IPS-20b (cell line): ENCODE results near the gene MRPS2.

Experiments used
- H3K27ac ChIP-seq: one replicate; pipeline ENCODE4 v1.5.1; 2013; ENCODE audit warnings: low read length
- H3K27me3 ChIP-seq: 2 replicates; pipeline ENCODE4 v1.6.1; 2013; ENCODE audit warnings: mild to moderate bottlenecking, low read length, inconsistent platforms; ENCODE audit not compliant: insufficient read depth
- H3K36me3 ChIP-seq: 2 replicates; pipeline ENCODE4 v1.6.1; 2013; ENCODE audit warnings: low read depth, mild to moderate bottlenecking, inconsistent platforms, low read length, moderate library complexity; ENCODE audit not compliant: insufficient read depth
- H3K4me1 ChIP-seq: 2 replicates; pipeline ENCODE4 v1.6.1; 2013; ENCODE audit warnings: mild to moderate bottlenecking, control low read depth, inconsistent platforms, low read length, moderate library complexity; ENCODE audit not compliant: insufficient read depth
- H3K4me3 ChIP-seq: 2 replicates; pipeline ENCODE4 v1.5.1; 2013; ENCODE audit warnings: mild to moderate bottlenecking, low read length, inconsistent platforms
- H3K9ac ChIP-seq: 2 replicates; pipeline ENCODE4 v1.6.1; 2013; ENCODE audit warnings: low read depth, mild to moderate bottlenecking, inconsistent platforms, low read length, moderate library complexity
- H3K9me3 ChIP-seq: 2 replicates; pipeline ENCODE4 v1.6.1; 2013; ENCODE audit warnings: mild to moderate bottlenecking, low read depth, low read length, inconsistent platforms; ENCODE audit not compliant: insufficient read depth

The MRPS2 gene

DNA sequence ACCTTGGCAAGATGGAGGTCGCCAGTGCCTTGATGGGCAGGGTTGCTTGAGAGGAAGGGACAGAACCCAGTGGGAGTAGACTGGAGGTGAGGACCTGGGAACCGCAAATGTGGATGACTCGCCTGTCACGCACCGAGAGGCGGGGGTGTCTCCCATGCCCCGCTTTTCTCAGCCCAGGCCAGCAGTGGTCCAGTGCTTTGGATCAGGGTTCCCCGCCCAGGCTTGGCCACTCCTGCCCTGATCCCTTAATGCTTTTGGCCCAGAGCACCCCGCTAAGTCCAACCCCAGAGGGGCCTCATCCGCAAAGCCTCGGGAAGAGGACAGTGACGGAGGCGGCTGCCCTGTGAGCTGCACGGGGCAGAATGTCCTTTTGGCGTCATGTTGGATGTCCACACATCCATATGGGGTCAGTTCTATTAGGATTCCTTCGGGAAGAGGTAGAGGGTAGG is 2.4 kb downstream of the MRPS2 start:
- Histone ChIP-seq H3K27me3 (peaks cover 6% of the 10 kb centered on the region; the same call in 1 of the 2 replicates), H3K4me1 (peaks cover 8% of the 10 kb centered on the region; the same call in 1 of the 2 replicates), H3K4me3 (no peak overlapping the region), H3K27ac (no peak overlapping the region), H3K36me3 (peaks cover 40% of the 10 kb centered on the region), H3K9me3 (no peaks in the 10 kb centered on the region), H3K9ac (no peak overlapping the region)

DNA sequence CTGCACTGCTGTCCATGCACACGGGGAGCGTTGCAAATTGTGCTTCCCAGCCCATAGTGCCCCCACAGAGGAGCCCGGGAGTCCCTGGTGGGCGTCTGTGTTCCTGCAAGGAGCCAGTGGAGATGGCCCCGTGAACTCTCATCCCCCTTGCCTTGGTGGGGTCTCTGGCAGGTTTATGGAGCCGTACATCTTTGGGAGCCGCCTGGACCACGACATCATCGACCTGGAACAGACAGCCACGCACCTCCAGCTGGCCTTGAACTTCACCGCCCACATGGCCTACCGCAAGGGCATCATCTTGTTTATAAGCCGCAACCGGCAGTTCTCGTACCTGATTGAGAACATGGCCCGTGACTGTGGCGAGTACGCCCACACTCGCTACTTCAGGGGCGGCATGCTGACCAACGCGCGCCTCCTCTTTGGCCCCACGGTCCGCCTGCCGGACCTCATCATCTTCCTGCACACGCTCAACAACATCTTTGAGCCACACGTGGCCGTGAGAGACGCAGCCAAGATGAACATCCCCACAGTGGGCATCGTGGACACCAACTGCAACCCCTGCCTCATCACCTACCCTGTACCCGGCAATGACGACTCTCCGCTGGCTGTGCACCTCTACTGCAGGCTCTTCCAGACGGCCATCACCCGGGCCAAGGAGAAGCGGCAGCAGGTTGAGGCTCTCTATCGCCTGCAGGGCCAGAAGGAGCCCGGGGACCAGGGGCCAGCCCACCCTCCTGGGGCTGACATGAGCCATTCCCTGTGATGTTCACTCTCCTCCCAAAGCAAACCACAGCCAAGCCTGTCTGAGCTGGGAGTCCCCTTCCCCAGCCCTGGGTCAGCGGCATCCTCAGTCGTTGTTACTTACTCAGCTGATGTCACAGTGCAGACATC is 3.1 kb downstream of the MRPS2 start:
- H3K27ac ChIP-seq: no peak overlapping the region
- H3K27me3 ChIP-seq: peaks cover 6% of the 10 kb centered on the region; the same call in 1 of the 2 replicates
- H3K4me3 ChIP-seq: no peak overlapping the region
- H3K4me1 ChIP-seq: peaks cover 8% of the 10 kb centered on the region; the same call in 1 of the 2 replicates
- no peaks in the 10 kb centered on the region for H3K9me3 ChIP-seq
- no peak overlapping the region for H3K9ac ChIP-seq
- H3K36me3 ChIP-seq: peaks cover 40% of the 10 kb centered on the region

DNA sequence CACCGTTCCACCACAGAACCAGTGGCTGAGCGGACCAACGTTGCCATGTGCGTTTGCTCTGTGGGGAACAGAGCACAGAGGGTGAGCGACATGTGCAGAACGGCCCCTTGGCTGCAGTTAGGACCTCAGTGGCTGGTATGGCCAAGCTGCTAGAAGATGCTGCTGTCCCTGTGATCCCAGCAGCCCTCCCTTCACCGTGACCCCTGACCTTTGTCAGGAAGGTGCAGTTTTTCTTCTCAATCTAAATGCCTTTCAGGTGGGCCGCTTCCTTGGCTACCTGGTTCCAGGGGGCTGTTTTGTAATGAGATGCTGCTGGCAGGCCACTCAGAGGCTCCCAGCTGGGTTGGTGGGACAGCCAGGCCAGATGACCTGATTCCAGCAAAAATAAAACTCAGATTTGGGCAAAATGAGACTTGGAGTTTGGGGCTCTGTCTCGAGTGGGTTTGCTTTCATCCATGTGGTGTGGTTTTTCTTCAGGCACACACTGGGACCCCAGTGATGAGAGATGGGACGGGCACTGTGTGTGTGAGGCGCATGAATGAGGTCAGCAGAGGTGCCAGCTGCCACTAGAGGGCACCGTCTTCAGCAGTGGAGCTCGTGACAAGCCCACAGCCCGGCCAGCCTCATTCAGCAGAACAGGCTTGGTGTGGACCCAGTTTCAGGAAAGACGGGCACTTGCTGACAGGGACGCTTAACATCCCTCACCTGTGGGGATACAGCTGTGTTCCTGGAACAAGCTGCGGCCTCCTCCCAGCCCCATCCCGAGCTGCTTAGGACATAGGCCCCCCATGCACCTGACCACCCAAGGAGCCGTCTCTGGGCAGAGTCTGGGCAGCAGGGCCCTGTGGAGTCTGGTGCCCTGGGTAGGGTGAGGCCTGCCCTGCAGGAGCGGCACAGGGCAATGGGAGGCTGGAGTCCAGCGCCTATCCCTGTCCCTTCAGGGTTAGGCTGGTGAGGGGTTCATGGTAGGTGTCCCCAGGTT is 4.1 kb downstream of the MRPS2 start:
- no peak overlapping the region for H3K4me3 ChIP-seq
- no peaks in the 10 kb centered on the region for H3K9me3 ChIP-seq
- no peak overlapping the region for H3K27ac ChIP-seq
- no peaks in the 10 kb centered on the region for H3K27me3 ChIP-seq
- no peak overlapping the region for H3K9ac ChIP-seq
- H3K36me3 ChIP-seq: peaks cover 40% of the 10 kb centered on the region
- peaks cover 8% of the 10 kb centered on the region; the same call in 1 of the 2 replicates for H3K4me1 ChIP-seq

DNA sequence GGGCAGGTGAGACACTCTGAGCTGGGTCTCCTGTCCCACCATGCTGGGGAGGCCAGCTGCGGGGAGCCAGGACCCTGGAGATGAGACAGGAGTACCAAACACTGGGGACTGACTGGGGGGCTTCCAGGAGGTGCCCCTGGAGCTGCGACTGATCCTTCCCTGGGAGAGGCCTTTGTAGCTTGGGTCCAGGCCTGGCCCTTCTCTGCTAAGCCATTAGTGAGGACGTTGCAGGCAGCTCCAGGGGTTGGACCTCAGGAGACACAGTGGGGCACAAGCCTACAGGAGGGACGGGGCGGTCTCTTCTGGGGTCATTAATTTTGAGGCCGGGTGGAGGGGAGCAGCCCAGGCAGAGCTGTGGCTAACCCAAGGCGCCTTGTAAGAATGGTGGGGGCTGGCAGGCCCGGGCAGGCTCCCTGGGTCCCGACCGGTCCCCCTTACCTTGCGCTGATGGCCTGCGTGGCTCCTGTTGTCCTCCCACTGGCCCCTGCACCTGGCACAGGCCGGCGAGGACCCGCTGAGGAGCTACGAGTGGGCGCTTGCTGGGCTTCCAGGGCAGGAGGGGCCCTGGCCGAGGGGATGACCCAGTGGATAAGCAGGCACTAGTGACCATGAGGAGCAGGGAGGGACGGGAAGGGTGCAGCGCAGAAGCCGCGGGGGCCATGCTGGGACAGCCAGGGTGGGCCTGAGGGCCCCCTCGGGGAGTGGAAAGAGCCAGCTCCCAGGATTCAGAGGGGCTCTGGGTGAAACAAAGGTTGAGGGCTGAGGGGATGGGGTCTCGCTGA is 5.1 kb downstream of the MRPS2 start:
- no peak overlapping the region for H3K9ac ChIP-seq
- no peaks in the 10 kb centered on the region for H3K9me3 ChIP-seq
- peaks cover 8% of the 10 kb centered on the region; the same call in 1 of the 2 replicates for H3K4me1 ChIP-seq
- no peaks in the 10 kb centered on the region for H3K27me3 ChIP-seq
- H3K27ac ChIP-seq: no peak overlapping the region
- no peak overlapping the region for H3K4me3 ChIP-seq
- peaks cover 40% of the 10 kb centered on the region for H3K36me3 ChIP-seq

DNA sequence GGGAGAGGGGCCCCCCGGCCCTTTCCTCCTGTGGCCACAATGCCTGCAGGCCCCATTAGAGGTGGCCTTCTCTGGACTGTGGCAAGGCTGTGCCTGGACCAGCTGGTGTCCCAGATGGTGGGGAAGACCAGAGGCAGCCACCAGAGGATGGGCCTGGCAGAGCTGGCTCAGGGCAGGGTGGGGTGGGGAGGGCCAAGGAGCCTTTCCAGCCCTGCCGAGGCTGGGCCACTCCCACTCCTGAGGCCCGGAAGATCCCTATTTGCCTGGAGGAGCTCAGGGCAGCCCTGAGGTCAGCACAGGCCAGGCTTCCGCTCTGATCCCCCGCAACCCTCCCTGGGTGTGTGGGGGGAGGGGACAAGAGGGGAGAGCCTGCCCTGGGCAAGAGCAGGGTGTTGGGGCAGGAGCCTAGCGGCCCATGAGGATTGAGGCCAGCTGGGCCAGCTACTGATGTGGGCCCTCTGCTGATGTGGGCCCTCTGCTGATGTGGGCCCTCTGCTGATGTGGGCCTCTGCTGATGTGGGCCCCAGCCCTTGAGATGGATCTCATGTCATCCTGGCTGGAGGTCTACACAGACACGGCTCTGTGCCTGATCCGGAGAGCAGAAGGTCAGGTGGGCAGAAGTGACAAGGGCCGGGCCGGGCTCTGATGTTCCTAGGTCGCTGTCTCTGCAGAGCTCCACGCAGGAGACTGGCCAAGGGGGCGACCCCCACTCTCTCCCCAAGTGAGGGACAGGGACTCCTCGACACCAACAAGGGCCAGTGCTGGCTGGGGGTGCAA is 6.0 kb downstream of the MRPS2 start:
- Histone ChIP-seq H3K9me3 (no peaks in the 10 kb centered on the region), H3K9ac (no peak overlapping the region), H3K27ac (no peak overlapping the region), H3K4me3 (no peak overlapping the region), H3K36me3 (peaks cover 40% of the 10 kb centered on the region), H3K4me1 (peaks cover 6% of the 10 kb centered on the region; the same call in 1 of the 2 replicates), H3K27me3 (no peaks in the 10 kb centered on the region)

DNA sequence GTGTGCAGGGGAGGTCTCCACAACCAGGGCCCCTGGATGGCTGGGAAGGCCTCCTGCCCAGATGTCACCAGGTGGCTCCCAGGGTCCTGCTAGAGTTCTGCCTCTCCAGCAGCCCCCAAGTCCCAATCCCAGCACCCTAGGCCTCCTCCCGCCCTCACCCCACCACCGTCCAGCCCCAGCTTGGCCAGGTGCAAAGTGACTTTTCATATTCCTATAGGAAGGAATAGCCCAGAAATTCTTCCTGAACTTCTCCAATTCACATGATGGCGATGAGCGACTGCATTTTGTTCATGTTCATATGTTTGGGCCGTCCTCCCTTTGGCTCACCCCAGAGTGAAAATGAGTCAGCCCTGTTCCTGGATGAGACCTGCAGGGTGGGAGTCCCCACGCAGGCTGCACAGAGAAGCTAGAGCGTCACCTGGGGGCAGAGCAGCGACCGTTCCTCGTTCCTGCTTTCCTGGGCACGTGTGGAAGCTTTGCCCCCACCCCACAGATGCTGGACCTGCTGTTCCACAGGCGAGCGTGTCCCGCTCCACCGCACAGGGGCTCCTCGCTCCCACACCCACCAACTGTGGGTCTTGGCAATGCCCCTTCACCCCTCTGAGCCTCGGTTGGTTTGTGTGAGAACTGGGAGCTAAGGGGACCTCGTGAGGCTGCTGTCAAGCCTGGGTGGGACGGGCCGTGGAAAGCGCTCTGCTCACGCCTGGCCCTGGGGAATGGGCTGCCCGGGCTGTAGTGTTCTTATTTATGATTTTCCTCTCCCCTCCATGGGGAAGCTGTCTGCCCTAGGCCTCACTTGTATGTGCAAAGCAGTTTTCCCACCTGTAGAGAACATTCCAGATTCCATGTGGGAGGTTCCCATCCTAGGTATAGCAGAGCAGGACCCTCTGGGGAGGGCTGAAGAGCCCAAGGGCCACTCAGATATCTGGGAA is 6.9 kb downstream of the MRPS2 start:
- H3K27ac ChIP-seq: no peak overlapping the region
- peaks cover 31% of the 10 kb centered on the region for H3K36me3 ChIP-seq
- no peak overlapping the region for H3K4me3 ChIP-seq

DNA sequence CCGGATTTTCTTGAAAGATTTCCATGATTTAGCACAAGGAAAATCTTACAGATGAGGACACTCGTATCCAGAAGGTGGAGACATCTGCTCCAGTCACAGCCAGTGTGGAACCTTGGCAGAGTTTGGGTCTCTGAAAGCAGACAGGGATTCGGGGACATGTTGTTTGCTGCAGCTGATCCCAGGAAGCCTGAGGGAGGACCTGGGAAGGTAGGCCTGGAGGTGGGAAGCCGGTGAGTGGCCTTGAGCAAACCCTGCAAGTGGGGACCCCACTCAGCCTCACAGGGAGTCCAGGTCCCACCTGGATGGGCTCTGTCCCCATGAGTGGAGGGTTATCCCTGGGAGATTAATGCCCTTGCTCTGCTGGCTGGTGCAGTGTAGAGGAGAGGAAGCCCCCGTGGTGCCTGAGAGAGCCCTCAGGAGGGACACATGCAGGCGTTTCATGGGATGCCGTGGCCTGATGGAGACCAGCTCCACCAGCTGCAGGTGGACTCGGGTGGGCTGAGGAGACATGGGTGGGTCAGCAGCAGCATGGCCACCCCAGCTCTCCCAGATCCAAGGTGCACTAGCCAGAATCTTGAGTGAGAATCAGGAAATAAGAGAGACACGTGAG is 7.8 kb downstream of the MRPS2 start:
- no peak overlapping the region for H3K27ac ChIP-seq
- H3K36me3 ChIP-seq: peaks cover 22% of the 10 kb centered on the region
- no peaks in the 10 kb centered on the region for H3K4me1 ChIP-seq
- no peak overlapping the region for H3K4me3 ChIP-seq
- no peak overlapping the region for H3K9ac ChIP-seq
- no peaks in the 10 kb centered on the region for H3K9me3 ChIP-seq
- H3K27me3 ChIP-seq: no peaks in the 10 kb centered on the region

More for the DNA sequence above, 6.9 kb downstream of the MRPS2 start:
- Histone ChIP-seq H3K4me1 (no peaks in the 10 kb centered on the region), H3K9ac (no peak overlapping the region), H3K27me3 (no peaks in the 10 kb centered on the region), H3K9me3 (no peaks in the 10 kb centered on the region)

DNA sequence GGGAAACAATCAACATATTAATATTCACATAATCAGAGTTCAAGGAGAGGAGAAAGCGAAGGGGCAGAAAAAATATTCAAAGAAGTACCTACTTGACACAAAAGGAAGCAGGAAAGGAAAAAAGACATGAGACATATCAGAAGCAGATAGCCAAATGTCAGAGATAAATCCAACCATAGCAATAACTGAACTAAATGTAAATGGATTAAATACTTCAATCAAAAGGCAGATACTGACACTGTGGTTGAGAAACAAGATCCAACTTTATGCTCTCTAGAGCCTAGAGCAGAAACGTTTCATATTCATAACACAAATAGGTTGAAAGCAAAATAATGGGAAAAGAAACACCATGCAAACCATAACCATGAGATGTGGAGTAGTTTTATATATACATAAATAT is 9.0 kb downstream of the MRPS2 start:
- peaks cover 10% of the 10 kb centered on the region for H3K36me3 ChIP-seq
- no peaks in the 10 kb centered on the region for H3K27me3 ChIP-seq
- no peak overlapping the region for H3K27ac ChIP-seq
- no peaks in the 10 kb centered on the region for H3K4me1 ChIP-seq
- H3K9me3 ChIP-seq: no peaks in the 10 kb centered on the region
- H3K4me3 ChIP-seq: no peak overlapping the region
- no peak overlapping the region for H3K9ac ChIP-seq

DNA sequence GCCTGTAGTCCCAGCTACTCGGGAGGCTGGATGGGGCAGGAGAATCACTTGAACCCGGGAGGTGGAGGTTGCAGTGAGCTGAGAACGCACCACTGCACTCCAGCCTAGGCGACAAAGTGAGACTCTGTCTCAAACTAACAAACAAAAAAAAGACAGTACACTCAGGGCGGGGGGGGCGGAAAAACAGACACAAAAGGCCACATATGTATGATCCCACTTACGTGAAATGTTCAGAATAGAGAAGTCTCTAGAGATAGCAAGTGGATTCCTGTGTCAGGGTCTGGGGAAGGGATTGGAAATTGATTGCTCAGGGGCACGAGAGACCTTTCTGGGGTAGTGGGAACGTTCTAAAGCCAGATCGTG is 11.7 kb downstream of the MRPS2 start:
- H3K4me1 ChIP-seq: no peaks in the 10 kb centered on the region
- H3K9ac ChIP-seq: no peak overlapping the region
- no peak overlapping the region for H3K27ac ChIP-seq
- no peaks in the 10 kb centered on the region for H3K9me3 ChIP-seq
- no peaks in the 10 kb centered on the region for H3K36me3 ChIP-seq
- no peak overlapping the region for H3K4me3 ChIP-seq
- H3K27me3 ChIP-seq: no peaks in the 10 kb centered on the region

DNA sequence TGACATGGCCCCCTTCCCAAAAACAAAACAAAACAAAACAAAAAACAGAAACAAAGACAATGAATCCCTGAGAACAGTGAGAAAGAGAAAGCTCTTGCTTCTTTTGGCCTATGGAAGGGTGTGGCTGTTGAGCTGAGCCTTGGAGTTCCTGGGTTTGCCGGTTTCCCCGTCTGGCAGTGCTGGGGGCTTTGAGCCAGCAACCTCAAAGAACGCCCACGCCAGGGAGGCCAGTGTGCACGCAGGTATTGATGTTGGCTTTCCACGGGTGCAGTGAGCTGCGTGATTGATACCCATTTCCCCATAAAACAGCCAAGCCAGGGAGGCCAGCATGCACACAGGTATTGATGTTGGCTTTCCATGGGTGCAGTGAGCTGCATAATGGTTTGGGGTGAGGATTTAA is 12.4 kb downstream of the MRPS2 start:
- H3K9me3 ChIP-seq: no peaks in the 10 kb centered on the region

More for the DNA sequence above, 12.4 kb downstream of the MRPS2 start:
- H3K27me3 ChIP-seq: no peaks in the 10 kb centered on the region
- H3K4me3 ChIP-seq: no peak overlapping the region
- no peaks in the 10 kb centered on the region for H3K36me3 ChIP-seq
- H3K27ac ChIP-seq: no peak overlapping the region
- H3K9ac ChIP-seq: no peak overlapping the region
- no peaks in the 10 kb centered on the region for H3K4me1 ChIP-seq
